Measurements from ENCODE around the gene SRSF4.

DNA sequence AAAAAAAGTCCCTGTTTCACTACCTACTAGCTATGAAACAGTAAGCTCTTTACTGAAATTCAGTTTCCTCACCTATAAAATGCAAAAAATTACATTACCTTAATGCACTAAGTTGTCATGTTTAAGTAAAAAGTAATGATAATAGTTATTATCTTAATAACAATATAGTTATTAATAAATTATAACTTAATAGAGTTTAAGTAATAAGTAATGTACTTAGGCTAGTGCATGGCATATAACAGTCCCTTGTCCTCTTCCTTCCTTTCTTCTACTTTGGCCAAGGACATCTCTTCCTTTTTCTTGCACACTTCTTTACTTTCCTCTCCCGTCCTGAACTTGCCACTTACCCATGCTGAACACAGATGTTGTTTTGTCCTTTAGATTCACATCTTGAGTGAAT is 67.0 kb downstream of the SRSF4 start:
- TF ChIP-seq, protein P1, sequence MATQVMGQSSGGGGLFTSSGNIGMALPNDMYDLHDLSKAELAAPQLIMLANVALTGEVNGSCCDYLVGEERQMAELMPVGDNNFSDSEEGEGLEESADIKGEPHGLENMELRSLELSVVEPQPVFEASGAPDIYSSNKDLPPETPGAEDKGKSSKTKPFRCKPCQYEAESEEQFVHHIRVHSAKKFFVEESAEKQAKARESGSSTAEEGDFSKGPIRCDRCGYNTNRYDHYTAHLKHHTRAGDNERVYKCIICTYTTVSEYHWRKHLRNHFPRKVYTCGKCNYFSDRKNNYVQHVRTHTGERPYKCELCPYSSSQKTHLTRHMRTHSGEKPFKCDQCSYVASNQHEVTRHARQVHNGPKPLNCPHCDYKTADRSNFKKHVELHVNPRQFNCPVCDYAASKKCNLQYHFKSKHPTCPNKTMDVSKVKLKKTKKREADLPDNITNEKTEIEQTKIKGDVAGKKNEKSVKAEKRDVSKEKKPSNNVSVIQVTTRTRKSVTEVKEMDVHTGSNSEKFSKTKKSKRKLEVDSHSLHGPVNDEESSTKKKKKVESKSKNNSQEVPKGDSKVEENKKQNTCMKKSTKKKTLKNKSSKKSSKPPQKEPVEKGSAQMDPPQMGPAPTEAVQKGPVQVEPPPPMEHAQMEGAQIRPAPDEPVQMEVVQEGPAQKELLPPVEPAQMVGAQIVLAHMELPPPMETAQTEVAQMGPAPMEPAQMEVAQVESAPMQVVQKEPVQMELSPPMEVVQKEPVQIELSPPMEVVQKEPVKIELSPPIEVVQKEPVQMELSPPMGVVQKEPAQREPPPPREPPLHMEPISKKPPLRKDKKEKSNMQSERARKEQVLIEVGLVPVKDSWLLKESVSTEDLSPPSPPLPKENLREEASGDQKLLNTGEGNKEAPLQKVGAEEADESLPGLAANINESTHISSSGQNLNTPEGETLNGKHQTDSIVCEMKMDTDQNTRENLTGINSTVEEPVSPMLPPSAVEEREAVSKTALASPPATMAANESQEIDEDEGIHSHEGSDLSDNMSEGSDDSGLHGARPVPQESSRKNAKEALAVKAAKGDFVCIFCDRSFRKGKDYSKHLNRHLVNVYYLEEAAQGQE (IDR thresholded peaks at IDR 0.05; ENCODE audit: borderline replicate concordance): no peak
- TF ChIP-seq, protein P2, sequence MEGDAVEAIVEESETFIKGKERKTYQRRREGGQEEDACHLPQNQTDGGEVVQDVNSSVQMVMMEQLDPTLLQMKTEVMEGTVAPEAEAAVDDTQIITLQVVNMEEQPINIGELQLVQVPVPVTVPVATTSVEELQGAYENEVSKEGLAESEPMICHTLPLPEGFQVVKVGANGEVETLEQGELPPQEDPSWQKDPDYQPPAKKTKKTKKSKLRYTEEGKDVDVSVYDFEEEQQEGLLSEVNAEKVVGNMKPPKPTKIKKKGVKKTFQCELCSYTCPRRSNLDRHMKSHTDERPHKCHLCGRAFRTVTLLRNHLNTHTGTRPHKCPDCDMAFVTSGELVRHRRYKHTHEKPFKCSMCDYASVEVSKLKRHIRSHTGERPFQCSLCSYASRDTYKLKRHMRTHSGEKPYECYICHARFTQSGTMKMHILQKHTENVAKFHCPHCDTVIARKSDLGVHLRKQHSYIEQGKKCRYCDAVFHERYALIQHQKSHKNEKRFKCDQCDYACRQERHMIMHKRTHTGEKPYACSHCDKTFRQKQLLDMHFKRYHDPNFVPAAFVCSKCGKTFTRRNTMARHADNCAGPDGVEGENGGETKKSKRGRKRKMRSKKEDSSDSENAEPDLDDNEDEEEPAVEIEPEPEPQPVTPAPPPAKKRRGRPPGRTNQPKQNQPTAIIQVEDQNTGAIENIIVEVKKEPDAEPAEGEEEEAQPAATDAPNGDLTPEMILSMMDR (IDR thresholded peaks at IDR 0.05; ENCODE audit: poor library complexity, severe bottlenecking): no peak
- TF ChIP-seq TAF1 (IDR thresholded peaks at IDR 0.05; ENCODE audit: low read depth) (no peak), EZH2 (IDR thresholded peaks at IDR 0.05; ENCODE audit: borderline replicate concordance, insufficient read depth, low read length, poor library complexity, severe bottlenecking) (no peak), POLR2AphosphoS5 (IDR thresholded peaks at IDR 0.05) (no peak), RAD21 (conservative IDR thresholded peaks at IDR 0.05) (no peak), SMC3 (conservative IDR thresholded peaks at IDR 0.05; ENCODE audit: poor library complexity) (no peak)
